Large intestine (tissue), 3 donors: ENCODE results near the gene AXDND1. TPM values are rescaled to one million over a fixed set of nuclear protein-coding genes. Genes with fewer than 3 reads are reported as not detected.

Experiments
- DNase-seq, 2 donors: peaks; one replicate each; pipeline versions ENCODE4 v3.0.0 to v3.0.0-alpha.2; 2013
- H3K27ac ChIP-seq: one replicate; pipeline ENCODE4 v1.5.1; 2013; ENCODE audit warnings: low read length
- H3K27me3 ChIP-seq: 2 replicates; pipeline ENCODE4 v1.6.1; 2013; ENCODE audit warnings: low read length; ENCODE audit not compliant: control insufficient read depth, insufficient read depth
- H3K36me3 ChIP-seq: 2 replicates; pipeline ENCODE4 v1.6.1; 2013; ENCODE audit warnings: low read length; ENCODE audit not compliant: control insufficient read depth, insufficient read depth
- H3K4me1 ChIP-seq: one replicate; pipeline ENCODE4 v1.6.1; 2013; ENCODE audit warnings: low read length; ENCODE audit not compliant: control insufficient read depth, insufficient read depth
- H3K4me3 ChIP-seq: one replicate; pipeline ENCODE4 v1.5.1; 2013; ENCODE audit warnings: low read length
- H3K9me3 ChIP-seq: one replicate; pipeline ENCODE4 v1.6.1; 2013; ENCODE audit warnings: mild to moderate bottlenecking, low read depth, low read length, moderate library complexity; ENCODE audit not compliant: control insufficient read depth
- WGBS: methylation state at CpG from one replicate; pipeline ENCODE4 v1.1.5; 2013; ENCODE audit warnings: low lambda C conversion rate; ENCODE audit not compliant: insufficient coverage; 5-methylcytosine and 5-hydroxymethylcytosine counted together
- polyA plus RNA-seq: library from polyadenylated mRNA; unstranded; fragments of 120-200 nt; gene quantifications from one replicate; pipeline ENCODE4 v1.2.1, GENCODE V29; 2013

Gene AXDND1
- polyA plus RNA-seq, 1 donor: 0.36 TPM

DNA sequence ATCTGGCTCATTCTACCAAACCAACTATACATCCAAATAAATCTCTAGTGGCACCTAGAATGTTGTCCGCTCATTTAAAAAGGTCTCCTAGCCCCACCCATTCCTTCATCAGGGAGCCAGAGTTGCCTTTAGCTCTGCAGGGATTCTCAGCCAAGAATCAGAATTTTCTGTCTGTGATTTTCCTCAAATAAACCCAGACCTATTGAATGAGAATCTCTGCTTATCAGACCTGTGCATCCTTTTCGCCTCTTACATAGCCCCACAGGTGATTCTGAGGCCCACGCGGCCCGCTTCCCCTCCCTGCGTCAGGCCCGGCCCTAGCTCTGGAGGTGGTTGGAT is 225.5 kb downstream of the AXDND1 start:
- Histone ChIP-seq H3K27ac (no peak overlapping the region), H3K9me3 (peaks cover 10% of the 10 kb centered on the region), H3K27me3 (peaks cover 33% of the 10 kb centered on the region), H3K4me3 (no peak overlapping the region), H3K4me1 (peaks cover 5% of the 10 kb centered on the region), H3K36me3 (no peaks in the 10 kb centered on the region)
- no CpG with 5 or more reads among the region's 7 CpGs for WGBS
- DNase-seq: no peak

DNA sequence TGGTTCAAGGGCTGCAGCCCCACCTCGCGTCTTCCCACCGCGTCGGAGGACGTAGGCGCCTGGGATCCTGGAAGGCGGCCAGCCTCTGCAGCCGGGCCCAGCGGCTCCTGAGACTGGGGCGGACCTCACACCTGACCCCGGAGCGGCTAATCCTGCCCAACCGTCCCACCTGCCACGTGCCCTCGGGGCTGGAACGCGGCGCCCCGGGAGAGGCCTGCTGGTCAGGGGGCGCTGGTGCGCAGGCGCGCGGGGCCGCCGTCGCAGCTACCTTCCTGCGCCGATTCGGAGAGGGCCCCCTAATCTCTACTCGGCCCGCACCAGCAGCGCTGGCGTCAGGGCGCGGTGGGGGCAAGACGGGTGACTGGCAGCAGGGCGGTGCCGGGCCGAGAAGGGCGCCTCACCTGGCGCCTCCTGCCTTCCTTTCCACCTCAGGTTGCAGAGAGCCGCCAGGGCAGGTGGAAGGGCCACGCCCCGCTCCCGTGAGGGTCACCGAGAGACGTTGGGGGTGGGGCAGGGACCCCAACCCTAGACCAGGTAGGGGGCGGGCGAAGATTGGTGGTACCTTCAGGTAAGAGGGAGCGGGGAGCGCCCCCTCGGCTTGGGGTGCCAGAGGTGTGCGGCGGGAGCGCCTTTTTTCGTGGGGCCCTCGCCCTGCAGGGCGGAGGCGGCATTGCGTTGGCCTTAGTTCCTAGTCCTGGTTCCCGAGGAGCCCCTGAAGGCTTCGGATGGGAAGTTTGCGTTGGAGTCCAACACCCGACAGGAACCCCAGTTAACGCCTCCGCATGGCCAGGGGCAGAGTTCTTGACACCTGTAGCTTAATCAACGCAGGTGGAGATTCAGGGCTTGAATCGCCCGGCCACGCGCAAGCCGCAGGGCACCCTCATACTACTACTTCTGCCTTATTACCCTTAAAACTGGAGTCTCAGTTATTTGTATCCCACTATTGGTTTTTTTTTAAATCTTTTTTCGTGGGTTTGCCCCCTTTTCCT is 226.1 kb downstream of the AXDND1 start, which contains the start of gene TDRD5:
Gene TDRD5 (plus strand): TSS at position 241 of the 989 bp plus-strand sequence. CDS start 784 bp downstream, outside the sequence.
- H3K36me3 ChIP-seq: no peaks in the 10 kb centered on the region
- H3K27me3 ChIP-seq: peaks cover 27% of the 10 kb centered on the region
- DNase-seq: peak; percentile 28 to 75

DNA sequence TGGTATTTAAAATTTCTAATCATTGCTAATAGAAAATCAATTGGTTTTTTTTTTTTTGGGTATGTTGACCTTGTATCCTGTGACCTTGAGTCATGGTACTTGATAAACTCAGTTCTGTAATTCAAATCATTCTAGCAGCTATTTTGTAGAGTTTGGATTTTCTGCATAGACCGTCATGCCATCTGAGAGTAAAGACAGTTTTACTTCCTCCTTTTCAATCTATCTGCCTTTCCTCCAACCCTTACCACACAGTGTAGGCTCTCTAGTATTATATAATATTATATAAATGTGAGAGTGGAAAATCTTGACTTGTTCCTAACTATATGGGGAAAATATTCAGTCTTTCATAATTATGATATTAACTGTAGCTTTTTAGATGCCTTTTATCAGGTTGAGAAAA is 232.9 kb downstream of the AXDND1 start:
- Histone ChIP-seq H3K27ac (no peak overlapping the region), H3K9me3 (no peaks in the 10 kb centered on the region), H3K4me1 (no peaks in the 10 kb centered on the region), H3K4me3 (no peak overlapping the region), H3K36me3 (no peaks in the 10 kb centered on the region), H3K27me3 (peaks cover 2% of the 10 kb centered on the region)
- WGBS: 100% methylated on average over 1 of the region's 1 CpG
- no peak for DNase-seq

More for the DNA sequence above, 226.1 kb downstream of the AXDND1 start, which contains the start of gene TDRD5:
- Histone ChIP-seq H3K4me3 (peak within 1 kb of the TSS; percentile 40), H3K27ac (no peak within 1 kb of the TSS), H3K9me3 (peaks cover 10% of the 10 kb centered on the region), H3K4me1 (peaks cover 5% of the 10 kb centered on the region)
- WGBS: no CpG with 5 or more reads among the region's 75 CpGs

DNA sequence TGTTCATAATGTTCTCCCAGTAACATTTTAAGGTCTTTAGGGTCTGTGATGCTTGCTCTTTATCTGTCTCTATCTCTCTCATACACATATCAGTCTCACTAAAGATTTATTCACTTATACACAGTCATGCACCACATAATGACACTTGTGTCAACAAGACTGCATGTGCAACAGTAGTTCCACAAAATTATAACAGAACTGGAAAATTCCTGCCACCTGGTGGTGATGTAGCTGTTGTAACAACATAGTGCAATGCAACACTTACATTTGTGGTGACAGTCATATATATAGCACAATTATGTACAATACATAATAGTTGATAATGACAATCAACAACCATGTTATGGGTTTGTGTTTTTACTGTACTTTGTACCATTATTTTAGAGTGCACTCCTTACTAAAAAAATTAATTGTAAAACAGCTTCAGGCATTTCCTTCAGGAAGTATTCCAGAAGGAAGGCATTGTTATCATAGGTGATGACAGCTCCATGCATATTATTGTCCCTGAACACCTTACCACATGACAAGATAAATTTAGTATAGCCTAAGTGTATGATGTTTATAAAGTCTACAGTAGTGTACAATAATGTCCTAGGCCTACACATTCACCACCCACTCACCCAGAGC is 234.0 kb downstream of the AXDND1 start:
- DNase-seq: peak in 1 of 2 donors; percentile 42
- no peak overlapping the region for H3K4me3 ChIP-seq

DNA sequence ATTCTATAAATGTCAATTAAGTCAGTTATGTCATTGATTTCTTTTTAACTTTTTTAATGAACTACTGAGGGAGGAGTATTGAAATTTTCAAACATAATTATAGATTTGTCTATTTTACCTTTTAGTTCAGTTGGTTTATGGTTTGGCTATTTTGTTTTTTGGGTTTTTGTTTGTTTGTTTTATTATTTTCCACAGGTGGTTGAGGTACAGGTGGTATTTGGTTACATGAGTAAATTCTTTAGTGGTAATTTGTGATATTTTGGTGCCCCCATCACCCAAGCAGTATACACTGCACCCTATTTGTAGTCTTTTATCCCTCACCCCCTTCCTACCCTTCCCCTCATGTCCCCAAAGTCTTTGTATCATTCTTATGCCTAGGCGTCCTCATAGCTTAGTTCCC is 235.3 kb downstream of the AXDND1 start:
- Histone ChIP-seq H3K4me1 (no peaks in the 10 kb centered on the region), H3K9me3 (no peaks in the 10 kb centered on the region), H3K27ac (no peak overlapping the region), H3K27me3 (no peaks in the 10 kb centered on the region), H3K36me3 (no peaks in the 10 kb centered on the region), H3K4me3 (no peak overlapping the region)
- WGBS: 89% methylated on average over 1 of the region's 1 CpG
- DNase-seq: no peak

More for the DNA sequence above, 234.0 kb downstream of the AXDND1 start:
- Histone ChIP-seq H3K4me1 (no peaks in the 10 kb centered on the region), H3K27ac (no peak overlapping the region), H3K27me3 (no peaks in the 10 kb centered on the region), H3K9me3 (no peaks in the 10 kb centered on the region), H3K36me3 (no peaks in the 10 kb centered on the region)

Other genes starting within 250 kb of the AXDND1 start
- 8.7 TPM for gene ABL2, start 136.3 kb upstream of the AXDND1 start, polyA plus RNA-seq
- 14.0 TPM for gene SOAT1, start 72.2 kb upstream of the AXDND1 start, polyA plus RNA-seq
- not detected for gene NPHS2, start 210.0 kb downstream of the AXDND1 start, polyA plus RNA-seq
- 0.40 TPM for gene TDRD5, start 225.9 kb downstream of the AXDND1 start, polyA plus RNA-seq